GM21576 (cell line): ENCODE results near the gene CGB8.
"Not testable (repeated sequence)": the region's sequence is repeated elsewhere in the genome, so short reads cannot be mapped to it uniquely, and the experiment has no call there.

Experiments
- ATAC-seq: cut with Tn5 transposase; IDR thresholded peaks from one replicate; pipeline ENCODE4 v1.9.1; 2021; ENCODE audit warnings: mild to moderate bottlenecking, moderate library complexity; ENCODE audit not compliant: unreplicated experiment

Gene CGB8

GRCh38 chr19:49065905-49066512 lies 17.1 kb upstream of the CGB8 start:
- ATAC-seq, result no peak

DNA sequence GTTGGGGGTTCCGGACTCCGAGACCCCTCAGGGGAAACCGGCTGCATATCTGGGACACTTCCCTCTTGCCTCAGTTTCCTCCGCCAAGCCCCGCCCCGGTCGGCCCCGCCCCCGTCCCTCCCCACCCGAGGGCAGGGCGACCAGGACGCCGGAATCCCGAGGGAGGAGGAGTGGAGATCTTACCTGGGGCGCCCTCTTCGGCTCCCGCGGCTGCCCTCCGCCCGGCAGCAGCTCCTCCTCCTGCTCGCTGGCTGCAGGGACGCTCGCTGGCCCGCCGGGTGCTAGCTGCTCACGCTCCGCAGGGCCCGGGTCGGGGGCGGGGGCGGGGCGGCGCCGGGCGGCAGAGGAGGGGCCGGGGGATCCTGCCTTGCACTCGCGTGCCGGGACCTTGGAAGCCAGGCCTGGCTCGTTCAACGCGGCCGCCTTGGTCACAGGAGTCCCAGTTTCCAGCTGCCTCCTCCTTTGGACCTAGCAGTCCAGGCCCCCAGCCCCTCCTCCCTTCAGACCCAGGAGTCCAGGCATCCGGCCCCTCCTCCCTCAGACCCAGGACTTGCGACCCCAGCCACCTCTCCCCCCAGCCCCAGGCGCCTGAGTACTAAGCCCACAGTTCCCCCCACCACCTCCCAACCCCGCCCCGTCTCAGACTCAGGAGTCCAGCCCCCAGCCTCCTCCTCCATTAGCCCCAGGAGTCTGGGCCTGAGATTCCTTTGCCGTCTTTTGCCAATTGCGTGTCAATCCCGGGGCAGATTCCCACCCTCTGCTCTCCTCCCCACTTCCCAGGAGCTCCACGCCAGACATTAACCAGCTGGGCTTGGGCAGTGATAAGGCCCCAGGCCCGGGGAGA lies 16.1 kb upstream of the CGB8 start, which contains the start of gene NTF4:
Gene NTF4, minus strand, starts transcription at position 51 of the 844 bp plus-strand sequence. CDS start 2,821 bp downstream, outside the sequence.
- ATAC-seq, result no peak

GRCh38 chr19:49064029-49064629 lies 15.2 kb upstream of the CGB8 start:
- no peak for ATAC-seq

DNA sequence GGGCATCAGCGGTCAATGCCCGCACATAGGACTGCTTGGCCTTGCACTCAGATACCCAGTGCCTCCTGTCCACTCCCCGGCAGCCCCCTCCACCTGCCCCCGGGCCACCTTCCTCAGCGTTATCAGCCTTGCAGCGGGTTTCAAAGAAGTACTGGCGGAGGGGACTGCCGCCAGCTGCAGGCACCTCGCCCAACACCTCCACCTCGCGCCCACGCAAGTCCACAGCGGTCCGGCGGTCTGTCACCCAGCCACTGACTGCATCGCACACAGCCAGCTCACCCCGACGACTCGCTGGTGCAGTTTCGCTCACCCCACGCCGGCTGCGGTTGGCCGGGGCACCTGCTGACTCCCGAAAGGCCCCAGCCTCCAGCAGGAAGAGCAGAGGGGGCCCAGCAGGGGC lies 12.5 kb upstream of the CGB8 start:
- no peak for ATAC-seq

DNA sequence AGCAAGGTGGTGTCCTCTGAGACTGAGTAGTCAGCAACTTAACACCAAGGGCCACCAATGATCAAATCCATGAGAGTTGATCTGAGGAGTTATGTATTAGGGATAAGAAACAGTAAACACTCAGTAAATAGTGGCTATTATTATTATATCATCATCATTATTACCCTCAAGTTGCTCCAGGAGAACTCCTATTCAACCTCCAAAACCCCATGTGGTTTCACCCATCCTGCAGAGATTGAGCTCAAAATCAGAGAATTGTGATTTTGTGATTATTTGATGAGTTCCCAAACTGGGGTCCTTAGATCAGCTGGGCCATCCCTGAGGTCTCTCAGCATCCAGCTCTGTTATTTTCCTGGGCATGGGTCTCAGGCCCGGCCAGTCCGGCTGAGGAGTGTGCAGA lies 12.1 kb upstream of the CGB8 start:
- no peak for ATAC-seq

DNA sequence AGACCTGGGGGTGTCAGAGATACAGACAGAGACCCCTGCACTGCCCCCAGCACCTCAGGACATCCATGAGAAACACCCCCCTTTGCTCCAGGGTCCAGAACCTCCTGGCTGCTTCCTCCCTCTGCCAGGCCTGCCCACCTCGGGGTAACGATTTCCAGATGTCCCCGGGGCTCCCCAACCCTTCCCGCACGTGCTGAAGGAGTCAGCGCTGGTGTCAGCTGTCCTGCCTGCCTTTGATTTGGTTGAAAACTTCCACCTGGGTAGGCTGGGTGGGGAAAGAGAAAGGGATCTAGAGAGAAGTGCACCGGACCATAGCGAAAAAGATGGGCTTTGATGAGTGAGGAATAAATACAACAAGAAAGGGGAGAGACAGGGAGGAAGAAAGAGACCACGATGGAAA lies 10.1 kb upstream of the CGB8 start:
- ATAC-seq, result no peak

DNA sequence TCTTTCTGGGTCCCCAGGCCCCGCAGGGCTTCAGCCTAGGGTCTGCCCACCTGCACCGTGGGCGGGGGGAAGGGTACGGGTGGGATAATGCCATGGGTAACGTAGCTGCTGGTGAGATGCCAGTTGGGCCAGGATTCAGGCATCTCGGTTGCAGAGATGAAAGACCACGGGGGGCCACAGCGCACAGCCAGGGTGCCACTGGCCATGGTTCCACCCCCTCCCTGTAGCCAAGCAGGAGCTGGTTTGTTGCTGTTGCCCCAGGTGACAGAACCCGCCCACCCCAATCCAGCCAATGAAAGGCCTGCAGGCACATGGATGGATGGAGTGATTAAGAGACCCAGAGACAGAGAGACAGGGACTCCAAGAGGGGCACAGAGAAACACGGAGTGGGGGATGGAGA lies 9.7 kb upstream of the CGB8 start:
- no peak for ATAC-seq

- no peak for ATAC-seq
Measured at GRCh38 chr19:49057636-49058234, 8.8 kb upstream of the CGB8 start, which contains the start of gene CGB7. TSS of gene CGB7 (minus strand) at chr19:49057749. CDS start at chr19:49055375, 2,374 bp downstream.

DNA sequence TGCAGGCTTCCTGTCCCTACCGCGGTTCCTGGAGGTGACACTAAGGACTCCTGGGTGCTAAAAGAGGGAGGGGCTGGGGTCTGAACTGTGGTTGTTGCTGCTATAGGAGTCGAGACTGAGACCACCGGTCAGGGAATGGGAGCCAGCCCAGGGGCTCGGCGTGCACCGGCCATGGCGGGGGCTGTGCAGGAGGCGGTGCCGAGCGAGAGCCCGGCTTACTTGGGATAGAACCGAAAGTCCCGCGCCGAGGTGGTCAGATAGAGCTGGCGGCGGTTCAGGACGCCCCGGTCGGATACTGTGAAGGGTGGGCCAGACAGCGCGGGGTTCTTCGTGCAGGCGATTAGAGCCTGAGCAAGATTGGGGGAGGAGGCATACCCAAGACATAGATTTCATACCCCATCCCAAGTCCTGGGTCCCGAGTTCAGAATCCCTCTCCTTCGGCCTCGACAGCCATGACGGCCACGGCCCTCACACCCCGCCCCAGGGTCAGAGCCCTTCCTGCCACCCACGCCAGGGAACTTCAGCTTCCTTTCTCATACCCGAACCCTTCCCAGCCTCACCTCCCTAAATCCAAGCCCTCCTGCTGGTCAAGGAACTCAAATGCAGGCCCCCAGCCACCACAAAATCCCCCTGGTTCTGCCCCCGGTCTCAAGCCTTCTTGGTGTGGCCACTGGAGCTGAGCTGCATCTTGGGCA lies 8.1 kb upstream of the CGB8 start:
- ATAC-seq, result not testable (repeated sequence)

DNA sequence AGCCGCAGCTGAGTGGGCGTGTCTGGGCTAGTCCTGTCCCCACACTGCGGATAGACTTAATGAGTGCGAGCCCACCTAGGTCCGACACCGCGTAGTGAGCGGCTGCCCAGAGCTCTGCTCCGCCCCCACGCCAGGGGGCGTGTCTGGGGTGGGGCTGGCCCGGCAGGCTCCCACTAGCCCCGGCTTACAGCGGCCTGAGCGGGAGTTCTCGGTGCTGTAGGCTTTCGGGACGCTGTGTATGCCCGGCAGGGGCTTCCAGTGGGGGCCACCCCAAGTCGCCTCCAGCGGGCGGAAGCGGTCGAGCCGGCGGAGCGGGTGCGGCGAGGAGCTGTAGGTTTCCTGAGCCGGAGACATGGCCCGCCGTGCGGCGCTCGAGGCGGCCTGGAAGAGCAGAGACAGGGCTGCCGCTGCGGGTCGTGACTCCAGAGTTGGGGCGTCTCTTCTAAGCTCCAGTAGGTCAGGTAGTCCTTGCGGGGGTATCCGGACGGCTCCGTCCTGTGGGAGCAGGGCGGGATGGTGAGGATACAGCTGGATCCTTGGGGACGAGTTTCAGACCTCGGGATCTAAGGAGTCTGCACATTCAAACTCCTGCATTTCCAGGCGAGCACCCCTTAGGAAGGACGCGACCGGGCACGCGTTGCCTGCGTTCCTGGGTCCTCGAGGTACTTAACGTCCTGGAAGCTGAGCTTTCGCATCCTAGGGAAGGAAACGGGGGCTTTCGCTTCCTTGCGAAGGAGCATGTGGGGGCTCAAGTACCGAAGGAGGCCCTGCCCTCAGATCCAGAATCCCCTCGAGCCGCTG lies 7.4 kb upstream of the CGB8 start:
- no peak for ATAC-seq

DNA sequence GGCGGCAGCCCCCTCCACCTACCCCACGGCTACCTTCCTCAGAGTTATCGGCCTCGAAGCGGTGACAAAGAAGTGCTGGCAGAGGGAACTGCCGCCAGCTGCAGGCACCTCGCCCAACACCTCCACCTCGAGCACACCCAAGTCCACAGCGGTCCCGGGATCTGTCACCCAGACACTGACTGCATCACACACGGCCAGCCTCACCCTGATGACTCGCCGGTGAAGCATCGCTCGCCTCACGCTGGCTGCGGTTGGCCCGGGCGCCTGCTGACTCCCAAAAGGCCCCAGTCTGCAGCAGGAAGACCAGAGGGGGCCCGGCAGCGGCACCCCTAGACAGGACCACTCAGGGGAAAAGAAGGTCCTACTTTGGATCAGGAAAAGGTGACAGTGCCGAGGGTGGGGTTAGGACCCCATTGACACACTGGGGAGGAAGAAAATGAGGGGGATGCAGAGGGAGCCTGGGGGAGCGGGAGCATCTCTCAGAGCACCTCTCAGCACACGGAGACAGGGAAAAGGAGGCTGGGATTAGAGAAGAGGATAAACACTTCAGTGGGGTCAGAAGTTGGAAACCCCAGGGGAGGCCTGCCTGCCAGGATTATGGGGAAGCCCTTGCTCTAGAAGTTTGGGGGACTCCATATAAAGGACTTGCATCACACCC lies 1.6 kb upstream of the CGB8 start:
- ATAC-seq, result not testable (repeated sequence)

- not testable (repeated sequence) for ATAC-seq
Measured at GRCh38 chr19:49049834-49050233, 923 bp upstream of the CGB8 start.

- ATAC-seq, result not testable (repeated sequence)
Measured at GRCh38 chr19:49043548-49043947, 5.4 kb downstream of the CGB8 start, which contains the start of gene CGB5. TSS of gene CGB5 (plus strand) at chr19:49043848. CDS start at chr19:49044210, 362 bp downstream.

DNA sequence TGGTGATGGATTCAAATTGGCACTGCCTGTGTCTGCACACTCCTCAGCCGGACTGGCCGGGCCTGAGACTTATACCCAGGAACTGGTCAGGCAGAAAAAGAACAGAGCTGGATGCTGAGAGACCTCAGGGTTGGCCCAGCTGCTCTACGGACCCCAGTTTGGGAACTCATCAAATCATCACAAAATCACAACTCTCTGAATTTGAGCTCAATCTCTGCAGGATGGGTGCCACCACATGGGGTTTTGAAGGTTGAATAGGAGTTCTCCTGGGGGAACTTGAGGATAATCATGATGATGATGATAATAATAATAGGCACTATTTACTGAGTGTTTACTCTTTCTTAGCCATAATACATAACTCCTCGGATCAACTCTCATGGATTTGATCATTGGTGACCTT lies 6.2 kb downstream of the CGB8 start:
- ATAC-seq, result not testable (repeated sequence)

DNA sequence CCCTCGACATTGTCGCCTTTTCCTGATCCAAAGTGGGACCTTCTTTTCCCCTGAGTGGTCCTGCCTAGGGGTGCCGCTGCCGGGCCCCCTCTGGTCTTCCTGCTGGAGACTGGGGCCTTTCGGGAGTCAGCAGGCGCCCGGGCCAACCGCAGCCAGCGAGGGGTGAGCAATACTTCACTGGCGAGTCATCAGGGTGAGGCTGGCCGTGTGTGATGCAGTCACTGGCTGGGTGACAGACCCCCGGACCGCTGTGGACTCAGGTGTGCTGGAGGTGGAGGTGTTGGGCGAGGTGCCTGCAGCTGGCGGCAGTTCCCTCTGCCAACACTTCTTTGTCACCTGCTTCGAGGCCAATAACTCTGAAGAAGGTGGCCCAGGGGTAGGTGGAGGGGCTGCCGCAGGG lies 6.7 kb downstream of the CGB8 start:
- no peak for ATAC-seq

DNA sequence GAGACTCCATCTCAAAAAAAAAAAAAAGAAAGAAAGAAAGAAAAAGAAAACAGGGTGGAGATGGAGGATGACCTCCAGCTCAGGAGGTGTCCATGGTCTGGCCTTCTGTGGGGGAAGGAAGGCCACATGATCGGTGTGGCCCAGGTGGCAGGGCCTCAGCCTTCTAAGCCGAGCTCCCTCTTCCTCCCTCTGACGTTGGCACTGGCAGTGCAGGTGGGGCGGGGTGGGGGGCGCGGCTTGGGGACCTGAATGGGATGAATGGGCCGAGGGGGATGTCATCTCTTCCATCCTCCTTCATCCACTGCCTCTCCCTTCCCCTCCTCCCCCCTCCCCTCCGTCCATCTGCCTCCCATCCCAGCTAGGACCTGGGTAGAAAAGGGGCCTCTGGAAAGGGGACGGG lies 9.2 kb downstream of the CGB8 start:
- ATAC-seq, result not testable (repeated sequence)

GRCh38 chr19:49038557-49039276 lies 10.2 kb downstream of the CGB8 start:
- ATAC-seq, result not testable (repeated sequence)

GRCh38 chr19:49038111-49038510 lies 10.8 kb downstream of the CGB8 start:
- ATAC-seq, result not testable (repeated sequence)

DNA sequence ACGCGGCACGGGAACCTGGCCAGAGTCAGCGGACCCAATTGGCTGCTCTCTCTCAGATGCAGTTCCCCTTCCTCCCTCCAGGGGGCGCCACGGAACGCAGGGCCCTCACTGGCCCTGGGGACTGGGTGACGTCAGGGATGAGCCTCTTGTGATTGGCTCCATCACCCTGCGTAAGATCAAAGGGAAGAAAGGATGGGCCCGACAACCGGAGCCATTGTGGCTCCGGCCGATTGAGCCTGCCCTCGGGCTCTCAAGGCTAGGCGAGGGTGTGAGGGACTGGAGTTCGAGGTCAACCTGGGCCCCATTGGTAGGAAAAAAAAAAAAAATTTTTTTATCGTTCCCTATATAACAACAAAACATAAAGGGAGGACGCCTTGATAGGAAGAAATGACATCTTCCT lies 12.1 kb downstream of the CGB8 start, which contains the start of gene CGB1:
Gene CGB1, minus strand, starts transcription at position 81 of the 400 bp plus-strand sequence. CDS start 184 bp downstream, outside the sequence.
- ATAC-seq, result not testable (repeated sequence)
